ENCODE data around the gene MAP2K4. TPM values are rescaled to one million over a fixed set of nuclear protein-coding genes. Genes with fewer than 3 reads are reported as not detected.

MAP2K4 gene
- total RNA-seq, 1 donor from 2014 or later: 35.4 TPM

DNA sequence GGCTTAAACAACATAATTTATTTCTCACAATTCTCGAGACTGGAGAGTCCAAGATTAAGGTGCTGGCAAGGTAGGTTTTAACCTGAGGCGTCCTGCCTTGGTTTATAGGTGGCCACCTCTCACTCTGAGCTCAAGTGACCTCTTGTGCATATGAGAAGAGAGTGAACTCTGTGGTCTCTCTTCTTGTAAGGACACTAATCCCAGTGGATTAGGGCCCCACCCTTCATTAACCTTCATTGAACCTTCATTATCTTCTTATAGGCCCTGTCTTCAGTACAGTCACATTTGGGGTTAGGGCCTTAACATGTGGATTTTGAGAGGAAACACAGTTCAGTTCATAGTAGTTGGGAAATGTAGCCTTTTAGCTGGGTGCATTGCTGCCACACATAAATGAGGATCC, 57.1 kb downstream of the MAP2K4 start:
- Mint-ChIP-seq H3K9me3 (ENCODE audit: unreplicated experiment) (no peaks in the 10 kb centered on the region), H3K4me1 (ENCODE audit: low read depth, unreplicated experiment) (no peaks in the 10 kb centered on the region), H3K27me3 (ENCODE audit: unreplicated experiment) (peaks cover 1% of the 10 kb centered on the region), H3K27ac (ENCODE audit: unreplicated experiment) (no peak overlapping the region), H3K36me3 (ENCODE audit: unreplicated experiment) (no peaks in the 10 kb centered on the region), H3K4me3 (ENCODE audit: unreplicated experiment) (no peak overlapping the region)
- no peak for DNase-seq
- TF ChIP-seq, protein P1, sequence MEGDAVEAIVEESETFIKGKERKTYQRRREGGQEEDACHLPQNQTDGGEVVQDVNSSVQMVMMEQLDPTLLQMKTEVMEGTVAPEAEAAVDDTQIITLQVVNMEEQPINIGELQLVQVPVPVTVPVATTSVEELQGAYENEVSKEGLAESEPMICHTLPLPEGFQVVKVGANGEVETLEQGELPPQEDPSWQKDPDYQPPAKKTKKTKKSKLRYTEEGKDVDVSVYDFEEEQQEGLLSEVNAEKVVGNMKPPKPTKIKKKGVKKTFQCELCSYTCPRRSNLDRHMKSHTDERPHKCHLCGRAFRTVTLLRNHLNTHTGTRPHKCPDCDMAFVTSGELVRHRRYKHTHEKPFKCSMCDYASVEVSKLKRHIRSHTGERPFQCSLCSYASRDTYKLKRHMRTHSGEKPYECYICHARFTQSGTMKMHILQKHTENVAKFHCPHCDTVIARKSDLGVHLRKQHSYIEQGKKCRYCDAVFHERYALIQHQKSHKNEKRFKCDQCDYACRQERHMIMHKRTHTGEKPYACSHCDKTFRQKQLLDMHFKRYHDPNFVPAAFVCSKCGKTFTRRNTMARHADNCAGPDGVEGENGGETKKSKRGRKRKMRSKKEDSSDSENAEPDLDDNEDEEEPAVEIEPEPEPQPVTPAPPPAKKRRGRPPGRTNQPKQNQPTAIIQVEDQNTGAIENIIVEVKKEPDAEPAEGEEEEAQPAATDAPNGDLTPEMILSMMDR (IDR thresholded peaks at IDR 0.05; ENCODE audit: partially characterized antibody, unreplicated experiment): no peak

DNA sequence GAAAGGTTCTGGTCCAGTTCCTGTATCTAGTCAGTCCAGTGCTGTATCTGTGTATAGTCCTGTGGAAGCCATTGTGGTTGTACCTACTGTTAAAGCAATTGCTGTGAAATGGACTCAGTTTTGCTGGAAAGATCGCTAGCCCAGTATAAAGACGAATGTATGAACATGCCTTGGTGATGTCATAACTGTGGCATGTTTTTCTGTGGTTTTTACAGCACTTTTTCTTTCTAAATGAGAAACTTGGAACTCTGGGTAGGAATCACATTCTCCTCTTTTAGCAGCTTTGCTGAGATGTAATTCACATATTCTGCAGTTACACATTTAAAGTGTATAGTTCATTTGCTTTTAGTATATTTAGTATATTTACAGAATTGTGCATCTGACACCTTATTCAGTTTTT, 58.1 kb downstream of the MAP2K4 start:
- TF ChIP-seq, protein P1 (IDR thresholded peaks at IDR 0.05; ENCODE audit: partially characterized antibody, unreplicated experiment): no peak
- Mint-ChIP-seq H3K36me3 (ENCODE audit: unreplicated experiment) (no peaks in the 10 kb centered on the region), H3K27ac (ENCODE audit: unreplicated experiment) (no peak overlapping the region), H3K4me3 (ENCODE audit: unreplicated experiment) (no peak overlapping the region), H3K9me3 (ENCODE audit: unreplicated experiment) (no peaks in the 10 kb centered on the region), H3K27me3 (ENCODE audit: unreplicated experiment) (peaks cover 1% of the 10 kb centered on the region), H3K4me1 (ENCODE audit: low read depth, unreplicated experiment) (no peaks in the 10 kb centered on the region)
- no peak for DNase-seq

DNA sequence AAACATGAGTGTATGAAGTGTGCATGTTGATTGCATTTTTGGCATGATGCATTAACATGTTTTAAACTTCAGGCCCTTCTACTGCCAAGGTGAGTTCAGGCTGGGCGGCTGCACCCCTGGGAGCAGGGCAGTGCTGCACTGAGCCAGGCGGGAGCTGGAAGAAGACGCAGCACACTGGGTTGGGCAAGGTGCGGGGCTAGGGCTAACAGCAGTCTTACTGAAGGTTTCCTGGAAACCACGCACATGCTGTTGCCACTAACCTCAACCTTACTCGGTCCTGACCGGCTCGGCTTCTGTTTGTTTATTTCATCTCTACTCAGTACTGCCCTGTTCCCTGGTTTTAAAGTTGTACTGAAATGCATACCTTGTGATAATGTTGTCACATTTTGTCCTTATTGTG, 61.0 kb downstream of the MAP2K4 start:
- TF ChIP-seq, protein P1 (IDR thresholded peaks at IDR 0.05; ENCODE audit: partially characterized antibody, unreplicated experiment): no peak
- Mint-ChIP-seq H3K9me3 (ENCODE audit: unreplicated experiment) (no peaks in the 10 kb centered on the region), H3K27ac (ENCODE audit: unreplicated experiment) (no peak overlapping the region), H3K27me3 (ENCODE audit: unreplicated experiment) (no peaks in the 10 kb centered on the region), H3K36me3 (ENCODE audit: unreplicated experiment) (no peaks in the 10 kb centered on the region), H3K4me3 (ENCODE audit: unreplicated experiment) (no peak overlapping the region), H3K4me1 (ENCODE audit: low read depth, unreplicated experiment) (no peaks in the 10 kb centered on the region)
- no peak for DNase-seq

DNA sequence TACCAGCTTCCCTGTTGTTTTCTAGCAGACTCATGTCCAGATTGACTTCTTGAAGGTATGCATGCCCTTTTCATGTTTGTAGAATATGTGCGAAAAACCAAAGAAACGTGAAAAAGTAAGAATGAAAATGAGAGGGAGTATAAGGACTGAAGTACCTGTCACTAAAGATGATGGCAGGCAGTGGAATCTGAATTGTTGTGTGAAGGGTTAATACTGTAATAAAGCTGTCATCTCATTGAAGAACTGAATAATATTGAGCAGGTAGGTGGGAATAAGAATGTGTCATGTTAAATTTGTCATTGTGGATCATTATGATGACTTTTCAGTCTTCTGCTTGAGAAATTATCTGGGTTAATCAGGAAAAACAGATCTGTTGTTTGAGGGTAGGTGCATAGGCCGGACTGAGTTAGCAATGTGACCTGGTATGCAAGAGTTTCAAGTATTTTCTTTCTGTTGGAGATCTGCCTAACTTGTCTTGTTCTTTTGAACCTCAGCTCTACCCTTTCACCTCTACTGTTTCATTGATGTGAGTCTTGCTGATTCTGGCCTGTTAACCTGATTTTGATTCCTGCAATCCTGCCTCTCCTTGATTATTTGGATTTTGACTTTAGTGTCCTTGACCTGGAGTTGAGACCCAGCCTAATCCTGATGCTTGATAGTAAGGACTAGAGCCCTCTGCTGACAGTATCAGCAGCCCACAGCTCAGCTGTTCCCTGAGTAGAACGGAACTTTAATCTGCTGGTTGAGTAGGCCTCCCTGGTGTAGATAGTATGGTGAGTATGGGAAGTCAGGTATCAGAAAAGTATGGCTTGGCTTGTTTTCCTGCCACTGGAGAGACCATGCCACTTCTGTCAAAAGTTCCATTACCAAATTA, 64.6 kb downstream of the MAP2K4 start:
- DNase-seq: no peak

DNA sequence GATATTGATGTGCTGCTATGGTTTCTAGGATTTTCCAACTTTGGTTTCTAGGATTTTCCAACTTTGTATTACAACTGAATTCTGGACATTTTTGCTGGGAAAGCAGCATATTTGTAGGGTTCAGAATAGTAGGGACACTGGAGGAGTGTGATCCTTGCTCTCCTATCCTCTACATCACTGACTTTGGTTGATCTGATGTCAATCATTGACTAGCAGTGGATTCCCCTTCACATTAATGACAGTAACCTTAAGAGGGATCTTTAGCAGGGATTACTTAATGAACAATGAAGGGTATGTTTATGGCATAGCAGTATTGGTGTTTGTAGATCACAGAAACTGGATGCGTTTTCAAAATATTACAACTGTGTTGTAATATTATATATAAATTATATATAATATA, 67.4 kb downstream of the MAP2K4 start:
- DNase-seq: no peak
- no peaks in the 10 kb centered on the region for H3K9me3 Mint-ChIP-seq (ENCODE audit: unreplicated experiment)
- peaks cover 6% of the 10 kb centered on the region for H3K4me1 Mint-ChIP-seq (ENCODE audit: low read depth, unreplicated experiment)
- no peak overlapping the region for H3K27ac Mint-ChIP-seq (ENCODE audit: unreplicated experiment)
- no peaks in the 10 kb centered on the region for H3K27me3 Mint-ChIP-seq (ENCODE audit: unreplicated experiment)
- TF ChIP-seq, protein P1 (IDR thresholded peaks at IDR 0.05; ENCODE audit: partially characterized antibody, unreplicated experiment): no peak
- no peak overlapping the region for H3K4me3 Mint-ChIP-seq (ENCODE audit: unreplicated experiment)
- no peaks in the 10 kb centered on the region for H3K36me3 Mint-ChIP-seq (ENCODE audit: unreplicated experiment)

More for the DNA sequence above, 64.6 kb downstream of the MAP2K4 start:
- no peaks in the 10 kb centered on the region for H3K9me3 Mint-ChIP-seq (ENCODE audit: unreplicated experiment)
- no peak overlapping the region for H3K4me3 Mint-ChIP-seq (ENCODE audit: unreplicated experiment)
- H3K4me1 Mint-ChIP-seq (ENCODE audit: low read depth, unreplicated experiment): peaks cover 6% of the 10 kb centered on the region
- H3K27me3 Mint-ChIP-seq (ENCODE audit: unreplicated experiment): no peaks in the 10 kb centered on the region
- TF ChIP-seq, protein P1 (IDR thresholded peaks at IDR 0.05; ENCODE audit: partially characterized antibody, unreplicated experiment): no peak
- H3K27ac Mint-ChIP-seq (ENCODE audit: unreplicated experiment): no peak overlapping the region
- no peaks in the 10 kb centered on the region for H3K36me3 Mint-ChIP-seq (ENCODE audit: unreplicated experiment)
